ENCODE results near the gene C1QTNF7.

C1QTNF7 gene

GRCh38 chr4:15414551-15415091 lies 13.2 kb upstream of the C1QTNF7 start:
- no peak for FAIRE-seq

GRCh38 chr4:15416357-15417232 lies 11.2 kb upstream of the C1QTNF7 start:
- FAIRE-seq, result no peak

- FAIRE-seq, result no peak
These were observed 10.6 kb upstream of the C1QTNF7 start for GRCh38 chr4:15417233-15417660.

- no peak for FAIRE-seq
These were observed 8.9 kb upstream of the C1QTNF7 start for GRCh38 chr4:15418956-15419355.

GRCh38 chr4:15420642-15421041 lies 7.2 kb upstream of the C1QTNF7 start:
- FAIRE-seq, result no peak

DNA sequence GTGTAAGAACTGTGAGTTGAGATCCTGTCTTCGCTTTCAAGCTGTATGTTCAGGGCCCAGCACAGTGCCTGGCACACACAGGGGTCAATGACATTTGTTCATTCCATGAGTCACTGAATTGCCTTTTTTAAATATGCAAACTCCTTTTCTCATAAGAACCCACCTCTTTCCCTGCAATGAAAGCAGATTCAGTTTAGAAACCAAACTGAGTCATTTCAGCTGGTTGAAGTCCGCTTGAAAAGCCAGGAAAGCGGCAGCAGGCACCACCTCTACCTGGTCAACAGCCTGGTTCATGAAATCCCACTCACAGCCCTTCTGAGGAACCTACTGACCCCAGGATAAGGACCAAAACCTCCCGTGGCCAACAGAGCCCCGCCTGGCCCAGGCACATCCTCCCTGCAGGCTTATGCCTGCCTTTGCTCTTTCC lies 4.5 kb upstream of the C1QTNF7 start:
- FAIRE-seq, result no peak

DNA sequence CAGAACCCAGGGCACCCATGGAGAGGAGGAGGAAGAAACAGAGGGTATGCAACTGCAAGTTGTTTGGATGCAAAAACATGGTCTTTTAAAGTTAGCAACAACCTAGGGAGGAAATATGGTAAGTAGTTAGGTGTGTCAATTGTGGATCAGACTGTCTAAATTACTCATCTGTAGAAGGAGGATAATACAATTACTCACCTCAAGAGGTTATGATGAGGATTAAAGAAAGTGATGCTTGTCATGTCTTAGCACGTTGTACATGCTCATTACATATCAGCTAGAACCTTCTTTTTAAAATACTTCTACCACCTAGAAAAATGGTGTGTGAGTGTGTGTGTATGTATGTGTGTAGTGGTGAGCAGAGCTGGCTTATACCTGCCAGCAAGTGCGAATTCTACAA lies 2.3 kb upstream of the C1QTNF7 start:
- FAIRE-seq, result no peak

DNA sequence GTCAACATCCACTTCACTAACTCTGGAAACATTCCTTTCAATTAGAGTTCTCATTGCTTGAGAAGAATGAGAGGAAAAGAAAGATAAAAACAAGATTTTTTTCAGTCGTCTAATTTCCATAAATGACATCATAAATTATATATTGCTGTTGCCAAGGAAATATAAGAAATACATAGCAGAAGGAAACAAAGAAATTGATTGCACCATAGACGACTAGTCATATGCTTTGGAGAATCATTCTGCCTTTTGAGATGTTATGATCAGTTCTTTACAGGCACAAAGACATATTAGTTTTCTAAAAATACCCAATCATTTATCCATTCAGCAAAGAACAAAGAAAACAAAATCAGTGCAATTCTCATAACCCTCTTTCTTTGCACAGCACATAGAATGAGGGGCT lies 672 bp upstream of the C1QTNF7 start:
- peak; percentile 36 for FAIRE-seq

DNA sequence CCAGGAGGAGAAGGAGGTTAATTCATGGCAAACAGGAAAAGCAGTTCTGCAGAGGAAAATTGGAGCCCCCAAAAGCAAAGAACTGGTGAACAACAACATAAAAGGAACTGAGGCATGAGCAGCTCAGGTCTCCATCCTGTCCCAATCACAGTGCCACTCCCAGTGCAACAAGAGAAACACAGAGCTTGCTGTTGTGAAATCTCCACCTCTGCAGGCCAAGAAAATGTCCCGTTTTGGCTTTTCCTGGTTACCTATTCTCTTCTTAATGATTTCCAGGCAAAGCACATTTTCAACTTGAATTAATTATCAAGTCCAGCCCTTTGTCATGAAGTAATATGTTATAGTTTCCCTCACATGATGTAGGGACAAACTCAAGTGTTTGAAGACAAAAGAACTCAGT lies 778 bp downstream of the C1QTNF7 start:
- no peak for FAIRE-seq

DNA sequence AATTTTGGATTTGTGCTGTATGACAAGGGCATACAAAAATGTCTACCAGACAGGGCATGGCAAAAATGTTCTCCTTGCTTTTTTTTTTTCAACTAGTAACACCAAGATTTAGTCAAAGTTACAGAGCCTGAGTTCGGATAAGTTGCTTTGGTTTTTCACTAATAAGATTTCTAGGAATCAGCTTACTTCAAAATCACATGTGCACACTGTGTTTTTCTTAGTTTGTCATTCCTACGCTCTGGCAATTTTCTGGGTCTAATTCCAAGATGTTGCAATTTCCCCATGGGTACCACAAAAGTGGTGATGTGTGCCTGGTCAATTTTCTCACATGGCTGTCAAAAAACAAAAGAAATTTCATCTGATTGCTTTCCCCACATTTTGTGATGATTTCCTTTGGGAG lies 6.3 kb downstream of the C1QTNF7 start:
- FAIRE-seq, result no peak

DNA sequence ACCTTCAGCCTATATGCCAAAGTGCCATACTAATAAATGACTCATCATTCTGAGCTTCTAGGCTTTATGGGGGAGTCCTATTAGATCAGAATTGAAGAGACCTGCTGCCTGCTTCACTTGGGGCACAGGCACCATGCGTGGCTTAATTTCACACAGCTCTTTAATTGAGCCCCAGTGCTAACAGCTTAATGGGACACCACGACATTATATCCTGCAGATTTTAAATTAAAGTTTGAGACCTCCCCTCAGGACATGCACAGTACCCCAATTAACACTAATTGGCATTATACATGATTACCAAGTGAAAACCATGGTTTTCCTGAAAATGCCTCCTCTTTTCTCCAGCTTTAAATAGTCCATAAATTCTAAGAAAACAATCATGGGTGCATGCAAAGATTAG lies 6.8 kb downstream of the C1QTNF7 start:
- no peak for FAIRE-seq

DNA sequence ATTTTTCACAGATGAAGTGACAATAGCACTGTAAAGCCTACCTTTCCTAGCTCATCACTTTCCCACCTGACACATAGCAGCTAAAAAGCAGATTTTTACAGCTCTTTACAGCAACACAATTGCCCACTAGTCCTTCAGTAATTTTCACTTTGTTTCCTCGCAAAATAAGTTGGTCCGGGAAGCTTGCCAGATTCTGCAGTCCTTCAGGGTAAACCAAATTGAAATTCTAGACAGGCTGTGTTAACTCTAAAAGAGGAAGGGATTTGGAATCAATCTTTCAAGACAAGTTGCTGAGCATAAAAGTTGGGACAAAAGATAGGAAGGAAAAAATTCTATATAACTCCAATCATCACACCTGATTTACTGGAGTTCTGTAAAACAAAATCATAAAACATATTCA lies 8.7 kb downstream of the C1QTNF7 start:
- FAIRE-seq, result no peak

GRCh38 chr4:15438939-15439524 lies 11.2 kb downstream of the C1QTNF7 start:
- FAIRE-seq, result no peak

- FAIRE-seq, result no peak
These were observed 15.7 kb downstream of the C1QTNF7 start for GRCh38 chr4:15443371-15444160.

GRCh38 chr4:15444276-15444675 lies 16.4 kb downstream of the C1QTNF7 start:
- no peak for FAIRE-seq

DNA sequence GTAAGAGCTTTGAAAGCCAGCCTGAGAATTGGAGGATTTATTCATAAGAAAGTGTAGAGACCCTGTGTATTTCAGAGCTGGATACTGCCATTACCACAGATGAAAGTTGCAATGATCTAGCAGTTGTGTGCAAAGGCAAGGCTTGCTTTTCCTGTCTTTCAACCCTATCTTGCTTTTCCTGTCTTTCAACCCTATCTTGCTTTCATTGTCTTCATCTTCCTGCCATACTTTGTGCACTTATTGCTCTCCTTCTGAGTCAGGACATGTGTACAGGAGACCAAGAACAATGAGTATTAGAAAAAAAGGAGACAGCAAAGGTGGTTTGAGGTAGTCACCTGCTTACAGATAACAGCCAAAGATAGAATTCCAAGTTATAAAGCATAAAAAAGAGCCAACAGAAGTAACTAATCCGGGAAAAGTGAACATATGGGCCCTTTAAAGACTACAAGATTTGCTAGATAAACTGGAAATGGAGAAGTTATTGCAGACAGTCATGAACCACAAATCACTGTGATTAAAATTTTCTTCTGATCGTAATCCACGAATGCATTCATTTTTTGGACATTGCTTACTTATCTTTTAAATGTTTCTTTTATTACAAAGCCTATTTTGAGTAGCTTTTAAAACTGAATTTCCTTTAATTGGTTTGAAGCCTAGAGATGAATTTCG lies 17.2 kb downstream of the C1QTNF7 start:
- FAIRE-seq, result no peak

GRCh38 chr4:15451181-15451865 lies 23.5 kb downstream of the C1QTNF7 start:
- no peak for FAIRE-seq

DNA sequence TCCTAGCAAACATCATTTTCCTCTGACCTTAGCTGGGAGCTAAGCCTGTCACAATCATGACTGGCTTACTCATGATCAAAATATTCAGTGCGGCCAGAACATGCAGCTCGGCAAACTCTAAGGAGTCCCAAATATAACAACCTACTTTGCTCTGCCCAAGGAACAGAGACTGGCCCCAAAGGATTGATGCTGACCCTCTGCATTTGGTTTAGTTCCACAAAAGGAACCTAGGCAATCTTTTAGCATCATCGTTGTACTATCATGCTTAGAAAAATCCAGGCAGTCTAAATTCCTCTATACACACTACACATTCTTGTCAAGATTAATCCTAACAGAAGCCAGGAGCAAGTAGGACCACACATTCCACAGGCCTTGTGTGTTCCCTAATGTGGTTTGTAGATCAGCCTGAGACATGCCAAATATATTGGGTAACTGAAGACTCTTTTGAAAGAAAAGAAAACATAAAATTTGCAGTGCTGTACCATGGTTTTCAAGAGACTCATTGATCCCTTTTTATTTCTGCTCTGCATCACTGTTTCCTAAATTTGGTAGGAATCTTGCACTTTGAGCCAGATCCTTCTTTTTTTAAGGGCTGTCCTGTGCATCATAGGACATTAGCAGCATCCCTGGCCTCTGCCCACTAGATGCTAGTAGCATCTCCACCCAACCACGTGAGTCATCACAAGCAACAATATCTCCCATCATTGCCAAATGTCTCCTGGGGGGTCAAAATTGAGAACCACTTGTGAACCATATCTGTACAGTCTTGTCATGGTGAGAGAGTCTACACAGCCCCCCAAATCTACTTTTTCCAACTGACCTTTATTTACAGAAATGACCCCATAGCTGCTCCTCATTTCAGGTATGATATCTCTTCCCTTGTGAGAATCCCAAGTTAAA lies 24.3 kb downstream of the C1QTNF7 start:
- FAIRE-seq, result no peak

- no peak for FAIRE-seq
These were observed 27.5 kb downstream of the C1QTNF7 start for GRCh38 chr4:15455290-15455689.

GRCh38 chr4:15457406-15458201 lies 29.8 kb downstream of the C1QTNF7 start:
- FAIRE-seq, result peak; percentile 99

All from islet of Langerhans (tissue), 1 donor.